ENCODE measurements around the gene MLC1. TPM values are rescaled to one million over a fixed set of nuclear protein-coding genes. Genes with fewer than 3 reads are reported as not detected.

Gene MLC1
- total and polyA plus RNA-seq, 10 of the 15 experiments (the other 5 are each of a cell fraction or from before 2014, with no cell fraction given), result 0.03 to 0.15 (median 0.07) TPM; not detected in 7

GRCh38 chr22:50046481-50047245 is 38.6 kb downstream of the MLC1 start:
- FAIRE-seq, result no peak
- ChIA-PET CTCF (no interaction called here), POLR2A (no interaction called here), RAD21 (ENCODE audit: unreplicated experiment) (no interaction called here), SMC1A (ENCODE audit: uncharacterized antibody, unreplicated experiment) (no interaction called here)
- 55% methylated on average over 23 of the region's 27 CpGs for WGBS (ENCODE audit: insufficient coverage, insufficient replicate concordance, low lambda C conversion rate, missing lambda C conversion rate)
- no peak for ATAC-seq
- Histone ChIP-seq H3K4me3 (no peak overlapping the region), H4K20me1 (ENCODE audit: control insufficient read depth, insufficient read depth) (no peaks in the 10 kb centered on the region), H3K4me2 (ENCODE audit: control insufficient read depth, insufficient read depth) (no peak overlapping the region), H3K9me3 (replicated peaks; ENCODE audit: control insufficient read depth, insufficient read depth, low read length) (no peaks in the 10 kb centered on the region), H3K36me3 (ENCODE audit: control insufficient read depth in 2 of 2, insufficient read depth in 2 of 2, low read length in 1 of 2) (no peaks in the 10 kb centered on the region), H3K27me3 (replicated peaks in 1 of 2; ENCODE audit: control insufficient read depth in 2 of 2, insufficient read depth in 2 of 2, low read length in 1 of 2) (no peaks in the 10 kb centered on the region; a peak in 1 of 4 replicates), H3K27ac (ENCODE audit: control insufficient read depth, insufficient read depth) (no peak overlapping the region), H3K4me1 (ENCODE audit: control insufficient read depth, insufficient read depth, low read length) (no peaks in the 10 kb centered on the region), H3K79me2 (ENCODE audit: control insufficient read depth, insufficient read depth, low read length) (no peaks in the 10 kb centered on the region), H2AFZ (ENCODE audit: control insufficient read depth, low read depth, low read length) (no peak overlapping the region), H3K9ac (ENCODE audit: control insufficient read depth, insufficient read depth, low read length) (no peak overlapping the region)
- in situ Hi-C loops (cut with MboI) (loop anchor here (25.0 kb wide), 1 partner anchor 709 kb away; no protein-coding TSS in a partner anchor), intact Hi-C loops (cut with micrococcal nuclease; ENCODE audit: unreplicated experiment) (no loop called here)
- BruUV-seq (replicated peaks), result no TSS peak
- no peak for DNase-seq (ENCODE audit: low read depth, low spot score)
- TF ChIP-seq HCFC1 (IDR thresholded peaks at IDR 0.05; ENCODE audit: low read length) (no peak), CBX5 (IDR thresholded peaks at IDR 0.05; ENCODE audit: low read depth) (no peak), CUX1 (IDR thresholded peaks at IDR 0.05; ENCODE audit: insufficient replicate concordance, low read depth, low read length) (no peak), ZNF274 (IDR thresholded peaks at IDR 0.05; ENCODE audit: insufficient read depth, insufficient read length) (no peak), TARDBP (IDR thresholded peaks at IDR 0.05; ENCODE audit: borderline replicate concordance) (no peak), MAX (IDR thresholded peaks at IDR 0.05; ENCODE audit: low read depth, low read length) (no peak), CEBPB (IDR thresholded peaks at IDR 0.05; ENCODE audit: borderline replicate concordance in 1 of 2, low read depth in 2 of 2, low read length in 2 of 2) (no peak), PAX8 (IDR thresholded peaks at IDR 0.05) (no peak), NFYA (IDR thresholded peaks at IDR 0.05; ENCODE audit: borderline replicate concordance, low read depth, low read length) (no peak), SMAD5 (IDR thresholded peaks at IDR 0.05; ENCODE audit: low read depth) (no peak), KDM1A (IDR thresholded peaks at IDR 0.05; ENCODE audit: borderline replicate concordance) (no peak), MEF2B (IDR thresholded peaks at IDR 0.05; ENCODE audit: partially characterized antibody, poor library complexity, severe bottlenecking) (no peak), ZNF592 (IDR thresholded peaks at IDR 0.05) (no peak), MTA2 (IDR thresholded peaks at IDR 0.05; ENCODE audit: low read depth) (no peak)

Data from GM12878 (cell line).